ENCODE data around the gene SLC22A9. TPM values are rescaled to one million over a fixed set of nuclear protein-coding genes. Genes with fewer than 3 reads are reported as not detected.
"Not testable (repeated sequence)": the region's sequence is repeated elsewhere in the genome, so short reads cannot be mapped to it uniquely, and the experiment has no call there.

SLC22A9 gene
- not detected for total RNA-seq

DNA sequence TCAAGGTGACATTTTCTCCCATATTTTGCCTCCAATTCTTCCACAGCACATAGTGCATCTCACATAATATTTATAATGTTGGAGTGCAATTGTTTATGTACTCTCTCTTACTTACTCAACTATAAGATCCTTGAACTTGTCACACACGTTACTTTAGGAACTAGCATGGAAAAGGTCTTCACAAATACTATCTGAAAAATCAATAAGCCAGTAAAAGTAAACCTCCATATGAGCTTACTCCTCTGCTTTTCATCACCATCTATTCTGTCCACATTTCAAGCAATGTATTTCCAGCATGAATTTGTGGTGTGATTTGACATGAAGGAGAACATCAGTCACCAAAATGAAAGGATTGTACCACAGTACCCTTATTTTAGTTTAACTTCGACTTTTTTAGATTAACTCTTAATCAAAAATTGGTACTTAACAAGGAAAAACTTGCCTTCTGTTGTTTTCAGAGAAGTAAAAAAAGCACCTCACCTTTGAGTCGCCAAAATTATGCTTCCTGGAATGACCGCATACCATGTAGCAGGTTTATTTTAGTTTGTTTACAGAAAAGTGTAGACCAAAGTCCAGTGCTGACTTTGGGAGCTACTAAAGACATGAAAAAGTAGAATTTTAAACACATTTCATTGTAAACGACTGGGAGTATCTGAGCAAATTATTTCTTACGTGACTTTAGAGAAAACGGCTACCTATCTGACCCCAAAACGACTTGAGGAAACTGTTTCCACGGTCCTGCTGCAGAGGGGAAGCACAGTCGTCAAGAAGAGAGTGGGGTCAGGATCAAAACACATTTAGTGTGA, at the start of gene SLC22A9:
SLC22A9 (plus strand) TSS at position 621 of the 806 bp plus-strand sequence. CDS start 272 bp downstream, outside the sequence.
- H3K27ac ChIP-seq: no peak within 1 kb of the TSS
- WGBS, 2 donors (ENCODE audit: low coverage in 1 of 2): 31 to 45% methylated on average over 9 to 10 of the region's 10 CpGs
- no peaks in the 10 kb centered on the region for H3K9me3 ChIP-seq
- H3K27me3 ChIP-seq: no peaks in the 10 kb centered on the region
- no peak within 1 kb of the TSS for H3K4me3 ChIP-seq
- intact Hi-C loops (cut with DNase I; ENCODE audit: low total_unique reads) (no loop called here), in situ Hi-C loops (cut with MboI; ENCODE audit: low pct_ligation_motif_present in 1 of 4, low pct_unique_long_range_greater_than_20kb in 1 of 4, low sequenced_read_pairs in 3 of 4) (no loop called here)
- H3K4me1 ChIP-seq: no peaks in the 10 kb centered on the region
- H3K36me3 ChIP-seq: no peaks in the 10 kb centered on the region
- TF ChIP-seq POLR2AphosphoS5 (IDR thresholded peaks at IDR 0.05) (no peak), EP300 (IDR thresholded peaks at IDR 0.05; ENCODE audit: low read depth) (no peak), POLR2A (IDR thresholded peaks at IDR 0.05) (no peak)
- TF ChIP-seq, protein P1, sequence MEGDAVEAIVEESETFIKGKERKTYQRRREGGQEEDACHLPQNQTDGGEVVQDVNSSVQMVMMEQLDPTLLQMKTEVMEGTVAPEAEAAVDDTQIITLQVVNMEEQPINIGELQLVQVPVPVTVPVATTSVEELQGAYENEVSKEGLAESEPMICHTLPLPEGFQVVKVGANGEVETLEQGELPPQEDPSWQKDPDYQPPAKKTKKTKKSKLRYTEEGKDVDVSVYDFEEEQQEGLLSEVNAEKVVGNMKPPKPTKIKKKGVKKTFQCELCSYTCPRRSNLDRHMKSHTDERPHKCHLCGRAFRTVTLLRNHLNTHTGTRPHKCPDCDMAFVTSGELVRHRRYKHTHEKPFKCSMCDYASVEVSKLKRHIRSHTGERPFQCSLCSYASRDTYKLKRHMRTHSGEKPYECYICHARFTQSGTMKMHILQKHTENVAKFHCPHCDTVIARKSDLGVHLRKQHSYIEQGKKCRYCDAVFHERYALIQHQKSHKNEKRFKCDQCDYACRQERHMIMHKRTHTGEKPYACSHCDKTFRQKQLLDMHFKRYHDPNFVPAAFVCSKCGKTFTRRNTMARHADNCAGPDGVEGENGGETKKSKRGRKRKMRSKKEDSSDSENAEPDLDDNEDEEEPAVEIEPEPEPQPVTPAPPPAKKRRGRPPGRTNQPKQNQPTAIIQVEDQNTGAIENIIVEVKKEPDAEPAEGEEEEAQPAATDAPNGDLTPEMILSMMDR (IDR thresholded peaks at IDR 0.05): no peak
- DNase-seq: no peak

DNA sequence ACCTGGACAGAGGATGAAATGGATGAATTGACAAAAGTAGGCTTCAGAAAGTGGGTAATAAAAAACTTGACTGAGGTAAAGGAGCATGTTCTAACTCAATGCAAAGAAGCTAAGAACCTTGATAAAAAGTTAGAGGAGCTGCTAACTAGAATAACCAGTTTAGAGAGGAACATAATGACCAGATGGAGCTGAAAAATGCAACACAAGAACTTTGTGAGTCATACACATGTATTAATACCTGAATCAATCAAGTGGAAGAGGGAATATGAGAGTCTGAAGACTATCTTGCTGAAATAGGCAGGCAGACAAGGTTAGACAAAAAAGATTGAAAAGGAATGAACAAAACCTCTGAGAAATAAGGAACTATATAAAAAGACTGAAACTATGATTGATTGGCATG, 47.9 kb upstream of the SLC22A9 start:
- TF ChIP-seq, protein P1 (IDR thresholded peaks at IDR 0.05): no peak
- TF ChIP-seq POLR2AphosphoS5 (IDR thresholded peaks at IDR 0.05) (no peak), EP300 (IDR thresholded peaks at IDR 0.05; ENCODE audit: low read depth) (no peak), POLR2A (IDR thresholded peaks at IDR 0.05) (no peak)
- Histone ChIP-seq H3K9me3 (peaks cover 0 to 5% of the 10 kb centered on the region in 2 donors), H3K4me3 (no peak overlapping the region), H3K4me1 (no peaks in the 10 kb centered on the region), H3K36me3 (no peaks in the 10 kb centered on the region), H3K27ac (no peak overlapping the region), H3K27me3 (no peaks in the 10 kb centered on the region)
- DNase-seq: no peak
- in situ Hi-C loops (cut with MboI; ENCODE audit: low pct_ligation_motif_present in 1 of 4, low pct_unique_long_range_greater_than_20kb in 1 of 4, low sequenced_read_pairs in 3 of 4) (no loop called here), intact Hi-C loops (cut with DNase I; ENCODE audit: low total_unique reads) (no loop called here)

DNA sequence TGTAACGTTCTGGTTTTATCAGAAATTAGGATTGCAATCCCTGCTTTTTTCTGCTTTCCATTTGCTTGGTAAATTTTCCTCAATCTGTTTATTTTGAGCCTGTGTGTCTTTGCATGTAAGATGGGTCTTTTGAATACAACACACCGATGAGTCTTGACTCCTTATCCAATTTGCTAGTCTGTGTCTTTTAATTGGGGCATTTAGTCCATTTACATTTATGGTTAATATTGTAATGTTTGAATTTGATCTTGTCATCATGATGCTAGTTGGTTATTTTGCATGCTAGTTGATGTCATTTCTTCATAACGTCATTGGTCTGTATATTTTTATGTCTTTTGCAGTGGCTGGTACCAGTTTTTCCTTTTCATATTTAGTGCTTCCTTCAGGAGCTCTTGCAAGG, 34.5 kb upstream of the SLC22A9 start:
- H3K4me1 ChIP-seq; H3K27ac ChIP-seq; in situ Hi-C loops (cut with MboI; ENCODE audit: low pct_ligation_motif_present in 1 of 4, low pct_unique_long_range_greater_than_20kb in 1 of 4, low sequenced_read_pairs in 3 of 4); H3K36me3 ChIP-seq; DNase-seq; H3K27me3 ChIP-seq; H3K4me3 ChIP-seq; intact Hi-C loops (cut with DNase I; ENCODE audit: low total_unique reads); H3K9me3 ChIP-seq: not testable (repeated sequence)
- WGBS, 2 donors (ENCODE audit: low coverage in 1 of 2): 74 to 93% methylated on average over 2 to 3 of the region's 3 CpGs

DNA sequence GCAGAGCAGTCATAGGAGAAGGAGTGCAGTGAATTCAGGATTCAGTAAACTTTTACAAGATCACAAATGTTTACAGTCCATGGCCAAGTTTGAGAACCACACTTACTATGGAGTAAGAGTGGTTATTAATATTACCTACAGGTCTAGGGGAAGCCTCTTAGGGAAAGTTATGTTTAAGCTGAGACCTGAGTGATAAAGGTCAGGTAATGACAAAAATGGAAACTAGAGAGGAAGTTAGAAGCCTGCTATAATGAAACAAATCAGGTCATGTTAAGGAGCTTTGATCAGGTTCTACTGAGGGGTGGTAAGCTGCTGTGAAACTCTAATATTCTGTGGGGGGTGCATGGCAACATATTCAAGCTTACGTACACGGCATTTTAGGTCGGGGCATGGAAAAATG, 32.5 kb upstream of the SLC22A9 start:
- Histone ChIP-seq H3K9me3 (no peaks in the 10 kb centered on the region), H3K27me3 (no peaks in the 10 kb centered on the region), H3K4me3 (no peak overlapping the region), H3K4me1 (no peaks in the 10 kb centered on the region), H3K36me3 (no peaks in the 10 kb centered on the region), H3K27ac (no peak overlapping the region)
- 94 to 100% methylated on average over 3 of the region's 3 CpGs for WGBS, 2 donors (ENCODE audit: low coverage in 1 of 2)
- intact Hi-C loops (cut with DNase I; ENCODE audit: low total_unique reads): no loop called here
- no peak for DNase-seq
- TF ChIP-seq, protein P1 (IDR thresholded peaks at IDR 0.05): no peak
- TF ChIP-seq EP300 (IDR thresholded peaks at IDR 0.05; ENCODE audit: low read depth) (no peak), POLR2AphosphoS5 (IDR thresholded peaks at IDR 0.05) (no peak), POLR2A (IDR thresholded peaks at IDR 0.05) (no peak)
- in situ Hi-C loops (cut with MboI; ENCODE audit: low pct_ligation_motif_present in 1 of 4, low pct_unique_long_range_greater_than_20kb in 1 of 4, low sequenced_read_pairs in 3 of 4): no loop called here

DNA sequence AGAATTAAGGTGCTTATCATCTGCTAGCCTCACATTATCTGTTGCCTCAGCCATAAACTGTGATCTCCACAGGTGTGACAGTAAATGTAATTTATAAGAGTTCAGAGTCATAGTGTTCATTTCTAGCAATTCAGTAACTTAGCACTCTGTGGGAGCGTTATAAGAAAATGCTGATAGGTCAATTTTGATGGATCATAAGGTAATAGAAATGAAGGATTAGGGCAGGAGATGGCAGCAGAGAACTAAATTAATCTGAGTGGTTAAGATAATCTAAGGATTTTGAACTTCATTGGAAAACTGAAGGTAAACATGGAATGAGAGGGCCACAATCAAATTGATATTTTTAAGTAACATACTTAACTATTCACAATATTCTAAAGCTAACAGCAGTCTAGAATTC, 26.5 kb upstream of the SLC22A9 start:
- TF ChIP-seq EP300 (IDR thresholded peaks at IDR 0.05; ENCODE audit: low read depth) (no peak), POLR2A (IDR thresholded peaks at IDR 0.05) (no peak), POLR2AphosphoS5 (IDR thresholded peaks at IDR 0.05) (no peak)
- TF ChIP-seq, protein P1 (IDR thresholded peaks at IDR 0.05): no peak
- no peak overlapping the region for H3K27ac ChIP-seq
- H3K4me3 ChIP-seq: no peak overlapping the region
- DNase-seq: no peak
- no peaks in the 10 kb centered on the region for H3K9me3 ChIP-seq
- no peaks in the 10 kb centered on the region for H3K36me3 ChIP-seq
- in situ Hi-C loops (cut with MboI; ENCODE audit: low pct_ligation_motif_present in 1 of 4, low pct_unique_long_range_greater_than_20kb in 1 of 4, low sequenced_read_pairs in 3 of 4): no loop called here
- intact Hi-C loops (cut with DNase I; ENCODE audit: low total_unique reads): no loop called here
- WGBS, 2 donors (ENCODE audit: low coverage in 1 of 2): 67 to 70% methylated on average over 1 of the region's 1 CpG
- no peaks in the 10 kb centered on the region for H3K27me3 ChIP-seq
- H3K4me1 ChIP-seq: no peaks in the 10 kb centered on the region
